NK-92 (cell line): Measurements from ENCODE around the gene SUGP1.
"Not testable (repeated sequence)": the region's sequence is repeated elsewhere in the genome, so short reads cannot be mapped to it uniquely, and the experiment has no call there.

Experiments
- DNase-seq: peaks from one replicate; lab custom pipeline; 2025; ENCODE audit not compliant: unreplicated experiment; lab: John Stamatoyannopoulos, UW

SUGP1 gene, protein sequence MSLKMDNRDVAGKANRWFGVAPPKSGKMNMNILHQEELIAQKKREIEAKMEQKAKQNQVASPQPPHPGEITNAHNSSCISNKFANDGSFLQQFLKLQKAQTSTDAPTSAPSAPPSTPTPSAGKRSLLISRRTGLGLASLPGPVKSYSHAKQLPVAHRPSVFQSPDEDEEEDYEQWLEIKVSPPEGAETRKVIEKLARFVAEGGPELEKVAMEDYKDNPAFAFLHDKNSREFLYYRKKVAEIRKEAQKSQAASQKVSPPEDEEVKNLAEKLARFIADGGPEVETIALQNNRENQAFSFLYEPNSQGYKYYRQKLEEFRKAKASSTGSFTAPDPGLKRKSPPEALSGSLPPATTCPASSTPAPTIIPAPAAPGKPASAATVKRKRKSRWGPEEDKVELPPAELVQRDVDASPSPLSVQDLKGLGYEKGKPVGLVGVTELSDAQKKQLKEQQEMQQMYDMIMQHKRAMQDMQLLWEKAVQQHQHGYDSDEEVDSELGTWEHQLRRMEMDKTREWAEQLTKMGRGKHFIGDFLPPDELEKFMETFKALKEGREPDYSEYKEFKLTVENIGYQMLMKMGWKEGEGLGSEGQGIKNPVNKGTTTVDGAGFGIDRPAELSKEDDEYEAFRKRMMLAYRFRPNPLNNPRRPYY

DNA sequence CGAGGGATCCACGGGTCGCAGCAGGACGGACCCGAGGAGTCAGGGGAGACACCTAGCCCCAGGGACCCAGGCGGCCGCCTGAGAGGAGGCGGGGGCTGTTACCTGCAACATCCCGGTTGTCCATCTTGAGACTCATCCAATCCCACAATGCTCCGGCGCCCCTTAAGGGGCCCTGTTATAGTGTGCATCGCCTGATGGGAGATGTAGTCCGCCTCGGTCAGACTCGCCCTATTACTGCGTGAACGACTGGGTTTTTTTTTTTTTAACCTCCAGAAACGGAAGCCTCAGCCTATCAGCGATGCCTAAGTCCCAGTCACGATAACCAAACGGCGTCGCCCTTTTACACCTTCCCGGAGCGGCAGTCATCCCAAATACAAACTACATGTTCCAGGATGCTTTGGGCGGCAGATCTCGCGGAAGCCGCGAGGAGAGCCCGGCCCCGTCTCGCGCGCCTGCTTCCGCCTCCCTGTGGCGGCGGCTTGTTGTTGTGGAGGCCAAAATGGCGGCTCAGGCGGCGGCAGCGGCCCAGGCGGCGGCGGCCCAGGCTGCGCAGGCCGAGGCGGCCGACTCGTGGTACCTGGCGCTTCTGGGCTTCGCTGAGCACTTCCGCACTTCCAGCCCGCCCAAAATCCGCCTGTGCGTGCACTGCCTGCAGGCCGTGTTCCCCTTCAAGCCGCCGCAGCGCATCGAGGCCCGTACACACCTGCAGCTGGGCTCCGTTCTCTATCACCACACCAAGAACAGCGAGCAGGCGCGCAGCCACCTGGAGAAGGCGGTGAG, at the start of gene SUGP1, which contains the start of gene MAU2:
Gene SUGP1, minus strand, starts transcription at position 149 of the 780 bp plus-strand sequence. Its CDS starts 13 bp downstream, at position 136.
Gene MAU2, plus strand, starts transcription at position 469 of the 780 bp plus-strand sequence. Its CDS starts 31 bp downstream, at position 500.
- DNase-seq: no peak

DNA sequence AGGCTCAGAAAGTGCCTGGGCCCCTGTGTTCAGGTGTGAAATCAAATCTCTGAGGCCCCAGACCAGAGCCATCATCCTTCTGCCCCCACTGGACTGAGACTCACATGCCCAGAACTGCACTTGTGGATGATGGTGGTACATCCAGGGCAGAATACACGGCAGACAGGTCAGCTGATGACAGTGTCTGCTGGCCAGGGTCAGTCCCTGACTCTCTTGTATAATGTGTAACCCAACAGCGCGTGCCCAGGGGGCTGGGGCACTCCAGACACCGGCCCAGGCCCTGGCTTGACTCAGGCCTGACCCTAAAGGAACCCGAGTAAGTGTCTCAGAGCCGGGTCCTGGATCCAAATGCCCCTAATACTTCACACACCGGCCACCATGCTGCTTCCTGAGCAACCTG, 47.8 kb upstream of the SUGP1 start:
- DNase-seq: no peak

DNA sequence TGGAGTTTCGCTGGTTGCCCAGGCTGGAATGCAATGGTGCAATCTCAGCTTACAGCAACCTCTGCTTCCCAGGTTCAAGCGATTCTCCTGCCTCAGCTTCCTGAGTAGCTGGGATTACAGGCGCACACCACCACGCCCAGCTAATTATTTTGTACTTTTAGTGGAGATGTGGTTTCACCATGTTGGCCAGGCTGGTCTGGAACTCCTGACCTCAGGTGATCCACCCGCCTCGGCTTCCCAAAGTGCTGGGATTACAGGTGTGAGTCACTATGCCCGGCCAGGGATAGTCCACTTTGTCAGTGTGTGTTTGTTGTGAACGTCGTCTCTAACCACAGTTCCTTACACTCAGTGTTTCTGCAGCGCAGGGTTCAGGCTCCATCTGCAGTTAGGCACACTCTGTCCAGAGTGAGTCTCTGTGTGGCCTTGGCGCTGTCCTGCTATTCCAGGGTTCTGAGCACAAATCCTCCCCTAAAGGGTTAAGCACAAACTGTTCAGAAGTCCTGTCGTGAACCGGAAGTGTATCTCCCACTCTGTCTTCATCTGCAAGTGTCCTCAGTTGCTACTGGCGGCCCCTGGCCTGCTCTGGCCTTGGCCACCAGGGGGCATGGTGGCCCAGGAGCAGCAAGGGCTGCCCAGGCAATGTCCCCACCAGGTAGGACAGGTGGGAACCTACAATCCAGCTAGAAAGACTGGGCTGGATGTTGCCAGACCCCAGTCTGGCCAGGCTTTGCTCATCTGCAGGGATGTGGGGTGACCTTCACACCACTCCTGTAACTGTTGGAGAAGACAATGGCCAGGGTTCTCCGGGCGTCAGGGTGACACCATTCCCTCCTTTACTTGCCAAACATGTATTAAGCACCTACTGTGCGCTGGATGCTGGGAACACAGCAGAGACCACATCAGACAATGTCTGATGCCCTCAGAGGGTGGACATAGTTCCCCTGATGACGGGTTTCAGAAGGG, 46.4 kb upstream of the SUGP1 start:
- DNase-seq: no peak

DNA sequence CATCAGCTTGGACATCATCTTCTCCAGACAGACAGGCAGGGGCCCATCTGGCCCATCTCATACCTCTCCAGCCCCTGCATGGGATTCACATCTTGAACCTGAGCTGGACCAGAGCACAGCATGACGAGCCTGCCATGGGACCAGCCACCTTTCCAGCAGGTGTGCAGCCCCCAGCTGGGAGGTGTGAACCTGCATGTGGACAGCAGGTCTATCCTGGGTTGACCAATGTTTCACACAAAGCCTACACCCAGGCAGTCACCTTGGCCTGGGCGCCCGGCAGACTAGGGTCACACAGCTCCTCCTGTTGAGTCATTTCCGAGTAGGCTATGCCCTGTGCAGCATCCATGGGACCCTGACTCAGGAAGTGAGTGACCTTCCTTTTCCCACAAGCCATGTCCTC, 41.8 kb upstream of the SUGP1 start:
- DNase-seq: no peak

DNA sequence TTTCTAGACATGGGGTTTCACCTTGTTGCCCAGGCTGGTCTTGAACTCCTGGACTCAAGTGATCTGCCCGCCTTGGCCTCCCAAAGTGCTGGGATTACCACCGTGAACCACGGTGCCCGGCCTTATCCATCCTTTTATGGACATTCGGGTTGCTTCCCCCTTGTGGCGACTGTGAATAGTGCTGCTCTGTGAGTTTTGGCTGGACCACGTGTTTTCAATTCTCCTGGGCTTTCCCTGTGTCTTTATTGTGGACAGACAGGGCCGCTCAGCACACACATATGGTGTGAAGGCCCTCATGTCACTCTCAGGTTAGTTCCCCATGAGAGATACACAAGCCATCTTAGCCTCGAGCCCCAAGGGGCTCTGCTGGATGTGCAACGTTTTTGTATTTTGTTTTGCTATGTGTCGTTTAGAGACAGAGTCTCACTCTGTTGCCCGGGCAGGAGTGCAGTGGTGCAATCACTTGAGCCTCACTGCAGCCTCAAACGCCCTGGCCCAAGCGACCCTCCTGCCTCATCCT, 40.8 kb upstream of the SUGP1 start:
- DNase-seq: no peak

DNA sequence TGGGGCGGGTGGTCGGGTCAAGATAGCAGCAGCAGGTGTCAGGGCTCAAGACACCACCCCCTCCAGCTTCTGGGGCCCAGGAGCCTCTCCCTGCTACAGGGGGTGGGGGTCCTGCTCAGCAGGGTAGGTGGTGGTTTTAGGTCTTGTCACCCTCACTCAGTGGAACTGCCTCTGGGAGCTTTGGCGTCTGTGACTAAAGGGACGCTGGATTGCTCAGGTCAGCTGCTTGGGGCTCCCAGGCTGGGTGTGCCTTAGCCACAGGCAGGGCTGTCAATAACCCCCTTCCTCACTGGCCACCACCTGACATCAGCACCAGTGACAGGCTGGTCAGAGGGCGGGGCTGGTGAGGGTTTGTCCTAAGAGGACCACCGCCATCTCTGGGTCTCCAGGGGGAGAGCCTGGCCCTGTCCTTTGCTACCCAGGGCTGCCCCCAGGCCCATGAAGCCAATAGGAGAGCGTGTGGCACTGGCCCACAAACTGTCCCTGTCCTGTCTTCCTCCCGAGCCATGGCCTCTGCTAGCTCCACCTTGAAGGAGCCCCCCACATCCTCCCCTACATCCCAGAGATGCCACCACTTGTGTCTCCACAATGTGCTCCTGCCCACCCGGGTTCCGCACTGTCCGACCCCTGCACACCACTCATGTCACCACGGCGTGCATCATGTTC, 36.7 kb upstream of the SUGP1 start:
- no peak for DNase-seq

DNA sequence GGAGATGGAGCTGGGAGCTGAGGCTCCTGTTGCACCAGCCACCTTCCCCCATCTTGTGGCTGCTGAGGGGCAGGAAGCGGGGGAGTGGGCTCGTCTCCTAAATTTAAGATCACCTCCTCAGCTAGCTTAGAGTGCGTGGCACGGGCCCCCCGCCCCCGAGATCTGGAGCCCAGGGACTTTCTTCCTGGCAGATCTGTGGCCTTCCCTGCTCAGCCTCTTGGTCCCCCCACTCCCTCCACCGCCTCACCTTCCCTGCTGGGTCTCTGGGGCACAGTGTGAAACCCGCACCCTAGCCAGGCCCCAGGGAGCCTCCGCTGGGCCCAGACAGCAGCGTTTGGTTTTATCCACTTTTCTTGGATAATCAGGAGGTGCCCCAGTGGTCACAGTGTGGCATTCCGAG, 36.2 kb upstream of the SUGP1 start:
- no peak for DNase-seq

DNA sequence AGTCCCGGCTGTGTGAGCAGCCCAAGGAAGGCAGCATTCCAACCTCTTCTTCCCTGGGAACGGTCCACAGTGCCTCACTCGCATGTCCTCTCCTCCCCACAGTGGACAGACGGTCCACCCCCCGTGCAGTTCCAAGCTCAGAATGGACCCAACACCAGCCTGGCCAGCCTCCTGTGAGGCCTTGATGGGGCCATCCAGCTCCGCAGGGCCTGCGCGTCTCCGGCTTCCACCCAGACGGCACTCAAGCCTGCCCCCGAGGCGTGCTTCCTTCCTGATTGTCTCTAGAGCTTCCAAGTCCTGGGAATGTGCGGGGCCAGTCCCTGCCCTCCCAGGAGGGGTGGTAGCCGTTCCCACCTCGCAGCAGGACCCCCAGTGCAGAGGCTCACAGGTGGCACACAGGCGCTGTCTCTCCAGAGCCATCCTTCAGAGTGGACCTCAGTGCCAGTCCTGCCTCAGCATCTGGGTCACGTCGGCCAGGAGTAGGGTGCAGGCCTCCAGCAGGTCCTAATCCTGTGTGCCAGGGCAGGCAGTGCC, 35.4 kb upstream of the SUGP1 start:
- no peak for DNase-seq

DNA sequence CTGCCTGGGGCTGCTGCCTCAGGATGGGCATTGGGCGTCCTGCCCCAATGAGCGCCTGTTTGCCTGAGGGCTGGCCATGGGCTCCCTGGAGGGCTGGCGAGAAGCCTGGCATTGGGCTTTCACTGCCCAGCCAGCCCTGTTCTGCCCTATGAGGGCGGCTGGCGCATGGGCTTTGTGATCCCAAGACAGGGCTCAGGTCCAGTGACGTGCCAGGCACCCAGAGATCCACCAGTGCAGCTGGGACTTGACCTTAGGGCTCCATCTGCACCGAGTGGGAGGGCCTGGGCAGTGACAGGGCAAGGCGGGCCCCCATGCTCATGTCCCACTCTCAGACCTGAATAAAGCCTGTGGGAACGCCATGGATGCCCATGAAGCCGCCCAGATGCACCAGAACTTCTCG, 34.6 kb upstream of the SUGP1 start:
- no peak for DNase-seq

DNA sequence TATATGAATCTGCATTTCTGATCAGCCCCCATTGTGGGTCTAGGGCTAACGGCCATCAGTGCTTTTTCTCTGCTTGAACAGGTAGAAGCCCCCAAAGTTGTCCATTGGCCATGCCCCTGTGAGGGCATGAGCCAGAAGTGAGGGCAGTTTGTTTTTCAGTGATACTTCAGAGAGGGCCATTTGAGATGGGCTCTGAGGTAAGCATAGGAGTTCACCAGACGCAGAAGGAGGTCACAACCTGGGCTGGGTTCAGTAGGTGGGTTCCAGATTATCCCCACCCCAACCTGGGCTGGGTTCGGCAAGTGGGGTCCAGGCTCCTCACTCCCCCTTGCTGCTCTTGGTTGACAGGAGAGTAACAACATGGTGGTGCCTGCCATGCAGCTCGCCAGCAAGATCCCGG, 33.7 kb upstream of the SUGP1 start:
- no peak for DNase-seq

DNA sequence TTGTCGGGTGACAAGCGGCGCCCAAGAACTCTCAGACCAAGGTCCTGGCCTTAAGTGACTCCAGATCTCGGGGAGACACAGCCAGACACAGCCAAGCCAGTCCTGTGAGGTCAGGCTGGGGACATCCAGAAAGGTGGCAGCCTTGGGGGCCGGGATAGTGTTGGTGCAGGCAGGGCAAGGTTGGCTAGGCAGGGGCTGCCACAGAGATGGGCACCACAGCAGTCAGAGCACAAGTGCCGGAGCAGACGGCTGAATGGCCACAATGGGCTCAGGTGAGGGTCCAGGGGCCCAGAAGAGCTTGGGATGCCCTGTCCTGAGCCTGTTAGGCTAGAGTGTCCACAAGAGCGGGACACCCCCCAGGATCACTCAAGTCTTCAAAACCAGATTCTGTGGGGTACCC, 32.5 kb upstream of the SUGP1 start:
- DNase-seq: no peak

DNA sequence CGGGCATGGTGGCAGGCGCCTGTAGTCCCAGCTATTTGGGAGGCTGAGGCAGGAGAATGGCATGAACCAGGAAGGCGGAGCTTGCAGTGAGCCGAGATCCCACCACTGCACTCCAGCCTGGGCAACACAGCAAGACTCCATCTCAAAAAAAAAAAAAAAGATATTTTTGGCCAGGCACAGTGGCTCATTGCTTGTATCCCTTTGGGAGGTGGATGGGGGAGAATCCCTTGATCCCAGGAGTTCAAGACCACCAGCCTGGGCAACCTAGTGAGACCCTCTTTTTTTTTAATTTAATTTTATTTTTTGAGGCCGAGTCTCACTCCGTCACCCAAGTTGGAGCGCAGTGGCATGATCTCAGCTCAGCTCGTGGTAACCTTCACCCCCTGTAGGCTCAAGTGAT, 30.4 kb upstream of the SUGP1 start:
- DNase-seq: not testable (repeated sequence)

DNA sequence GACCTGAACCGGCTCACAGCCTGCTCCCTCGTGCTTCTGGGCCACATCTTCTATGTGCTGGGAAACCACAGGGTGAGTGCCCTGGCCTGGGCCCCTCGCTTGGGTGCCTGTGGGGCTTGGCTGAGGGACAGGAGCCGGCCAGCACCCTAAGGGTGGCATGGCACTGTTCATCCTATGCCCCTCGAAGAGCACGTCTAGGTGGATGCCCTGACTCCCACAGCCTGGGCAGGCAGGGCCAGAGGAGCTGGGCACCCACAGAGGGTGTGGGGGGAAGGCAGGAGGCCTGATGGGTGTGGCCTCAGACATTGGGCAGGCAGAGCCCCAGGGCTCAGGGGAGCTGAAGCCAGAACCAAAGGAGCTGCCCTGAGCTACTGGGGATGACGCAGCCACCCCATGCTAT, 29.1 kb upstream of the SUGP1 start:
- no peak for DNase-seq

DNA sequence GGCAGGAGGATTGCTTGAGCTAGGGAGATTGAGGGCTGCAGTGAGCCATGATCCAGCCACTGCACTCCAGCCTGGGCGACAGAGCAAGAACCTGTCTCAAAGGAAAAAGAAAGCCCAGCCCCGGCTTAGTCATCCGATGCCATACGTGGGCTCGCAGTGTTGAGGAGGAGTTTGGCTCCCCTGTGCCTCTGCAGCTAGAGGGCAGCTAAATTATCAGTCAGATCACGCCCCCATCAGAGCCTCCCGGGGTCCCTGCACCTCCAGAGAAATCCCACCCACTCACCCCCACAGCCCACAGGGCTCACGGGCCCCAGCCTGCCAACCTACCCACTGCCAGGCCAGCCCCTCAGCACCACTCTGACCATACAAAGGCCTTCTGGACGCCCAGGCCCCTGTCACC, 28.0 kb upstream of the SUGP1 start:
- DNase-seq: no peak

DNA sequence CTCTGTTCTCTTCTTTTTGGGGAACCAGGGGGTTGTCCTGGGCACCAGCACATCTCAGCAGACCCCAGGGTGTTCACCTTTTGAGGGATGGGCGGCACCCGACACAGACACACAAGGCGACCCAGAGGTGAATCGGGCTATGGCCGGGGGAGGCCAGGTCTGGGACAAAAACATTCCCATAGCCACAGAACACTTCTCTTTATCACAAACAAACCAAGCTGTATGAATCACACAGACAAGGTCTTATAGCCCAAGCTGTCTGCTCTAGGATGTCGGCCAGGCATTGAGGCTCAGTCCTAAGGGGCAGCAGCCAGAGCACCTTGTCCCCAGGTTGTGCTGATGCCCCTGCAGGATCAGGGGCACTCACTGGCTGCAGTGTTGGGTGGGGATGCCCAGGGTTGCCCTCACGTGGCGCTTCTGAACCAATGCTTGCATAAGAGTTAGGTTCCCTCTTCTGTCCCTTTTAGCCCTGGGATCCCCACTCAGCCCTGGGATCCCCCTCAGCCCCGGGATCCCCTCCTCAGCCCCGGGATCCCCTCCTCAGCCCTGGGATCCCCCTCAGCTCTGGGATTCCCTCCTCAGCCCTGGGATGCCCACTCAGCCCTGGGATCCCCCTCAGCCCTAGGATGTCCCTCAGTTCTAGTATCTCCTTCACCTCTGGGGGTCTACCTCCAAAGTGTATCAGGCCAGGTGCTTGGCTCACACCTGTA, 27.2 kb upstream of the SUGP1 start:
- DNase-seq: no peak

DNA sequence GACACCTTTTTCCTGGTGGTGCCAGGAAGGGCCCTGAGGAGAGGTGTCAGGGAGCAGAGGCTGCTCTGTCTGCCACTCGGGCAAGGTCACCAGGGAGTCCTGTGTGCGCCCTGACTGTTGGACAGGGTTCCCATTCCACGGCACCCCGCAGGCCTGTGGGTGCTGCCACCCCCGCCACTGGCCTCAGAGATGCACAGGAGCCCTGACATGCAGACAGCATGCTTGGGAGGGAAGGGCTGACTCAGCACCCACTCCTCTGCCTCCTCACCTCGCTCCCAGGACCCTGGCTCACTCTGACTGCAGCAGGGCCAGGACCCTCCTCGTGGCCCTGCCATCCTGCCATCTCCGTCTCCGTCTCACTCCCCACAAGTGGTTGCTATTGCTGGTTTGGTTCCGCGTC, 25.7 kb upstream of the SUGP1 start:
- DNase-seq: no peak

DNA sequence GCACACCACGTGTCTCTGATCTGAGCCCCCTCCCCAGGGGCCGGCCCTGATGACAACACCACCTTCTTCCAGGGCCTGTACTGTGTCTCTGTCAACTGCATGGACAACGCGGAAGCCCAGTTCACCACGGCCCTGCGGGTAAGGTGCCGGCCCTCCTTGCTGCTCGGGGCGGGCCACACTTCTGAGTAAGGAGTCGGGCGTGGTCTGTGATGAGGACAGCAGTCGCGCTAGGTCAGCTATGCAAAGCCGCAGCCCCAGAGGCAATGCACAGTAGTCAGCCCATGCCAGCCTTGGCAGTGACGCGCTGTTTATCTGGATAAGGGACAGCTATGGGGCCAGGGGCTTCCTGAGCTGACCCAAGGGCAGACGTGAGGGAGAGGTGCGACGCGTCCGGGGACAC, 24.9 kb upstream of the SUGP1 start:
- no peak for DNase-seq

DNA sequence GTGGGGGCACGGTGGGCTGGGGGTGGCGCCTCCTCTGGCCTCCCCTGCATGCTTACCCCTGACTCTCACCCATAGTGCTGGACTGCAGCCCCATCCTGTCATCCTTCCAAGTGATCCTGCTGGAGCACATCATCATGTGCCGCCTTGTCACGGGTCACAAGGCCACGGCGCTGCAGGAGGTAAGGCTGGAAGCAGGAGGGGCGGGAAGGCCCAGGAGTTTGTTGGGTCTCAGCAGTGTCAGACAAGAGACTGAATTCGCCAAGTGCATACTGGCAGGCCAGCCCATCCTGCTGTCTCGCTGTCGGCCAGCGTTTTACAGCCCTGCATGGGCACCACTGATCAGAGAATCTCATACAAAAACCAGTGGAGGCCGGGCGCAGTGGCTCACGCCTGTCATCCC, 23.5 kb upstream of the SUGP1 start:
- DNase-seq: no peak

DNA sequence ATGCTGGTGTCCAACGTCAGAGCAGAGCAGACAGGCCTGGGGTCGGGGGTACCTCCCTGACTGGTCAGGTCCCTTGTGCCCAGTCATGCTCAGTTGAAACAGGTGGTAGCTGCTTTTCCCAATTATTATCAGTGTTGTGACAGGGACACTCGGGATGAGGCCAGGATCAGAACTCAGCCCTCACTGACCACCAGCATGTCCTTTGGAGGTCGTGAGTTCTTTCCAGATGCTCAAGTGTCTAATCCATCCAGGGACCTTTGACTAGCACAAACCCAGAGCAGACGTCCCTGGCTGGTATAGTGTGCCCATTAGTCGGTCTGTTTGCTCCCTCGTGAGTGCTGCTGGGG, 22.7 kb upstream of the SUGP1 start:
- DNase-seq: no peak
